ENCODE results near the gene RIF1. TPM values are rescaled to one million over a fixed set of nuclear protein-coding genes. Genes with fewer than 3 reads are reported as not detected.
"Not testable (repeated sequence)": the region's sequence is repeated elsewhere in the genome, so short reads cannot be mapped to it uniquely, and the experiment has no call there.

RIF1 gene
- total RNA-seq, 1 donor: 51.0 TPM

DNA sequence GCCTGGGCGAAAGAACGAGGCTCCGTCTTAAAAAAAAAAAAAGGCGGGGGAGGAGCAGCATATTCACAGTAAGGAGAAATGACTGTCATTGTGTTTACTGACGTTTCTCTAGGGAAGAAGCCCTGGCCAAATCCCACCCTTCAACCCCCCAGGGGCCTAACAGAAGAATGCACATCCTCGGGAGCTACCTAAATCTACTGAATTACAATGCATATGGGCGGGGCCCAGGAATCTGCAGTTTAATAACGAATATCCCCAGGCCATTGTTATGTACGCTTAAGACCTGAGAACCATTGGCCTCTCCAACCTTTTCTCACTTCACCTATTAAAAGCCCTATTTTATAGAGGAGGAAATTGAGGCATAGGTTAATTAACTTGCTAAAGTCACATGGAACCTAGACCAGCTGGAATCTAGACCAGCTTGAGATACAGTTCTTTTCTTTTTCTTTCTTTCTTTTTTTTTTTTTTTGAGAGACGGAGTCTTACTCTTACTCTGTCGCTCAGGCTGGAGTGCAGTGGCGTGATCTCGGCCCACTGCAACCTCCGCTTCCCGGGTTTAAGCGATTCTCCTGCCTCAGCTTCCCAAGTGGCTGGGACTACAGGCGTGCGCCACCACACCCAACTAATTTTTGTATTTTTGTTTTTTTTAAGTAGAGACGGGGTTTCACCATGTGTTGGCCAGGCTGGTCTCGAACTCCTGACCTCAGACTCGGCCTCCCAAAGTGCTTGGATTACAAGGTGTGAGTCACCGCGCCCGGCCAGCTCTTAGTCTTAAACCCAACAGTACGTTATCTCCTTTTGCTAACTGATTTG, 708 bp upstream of the RIF1 start:
- peak overlapping the region; percentile 91 for H3K4me3 ChIP-seq (ENCODE audit: low read depth, low read length)
- TF ChIP-seq, protein P1, sequence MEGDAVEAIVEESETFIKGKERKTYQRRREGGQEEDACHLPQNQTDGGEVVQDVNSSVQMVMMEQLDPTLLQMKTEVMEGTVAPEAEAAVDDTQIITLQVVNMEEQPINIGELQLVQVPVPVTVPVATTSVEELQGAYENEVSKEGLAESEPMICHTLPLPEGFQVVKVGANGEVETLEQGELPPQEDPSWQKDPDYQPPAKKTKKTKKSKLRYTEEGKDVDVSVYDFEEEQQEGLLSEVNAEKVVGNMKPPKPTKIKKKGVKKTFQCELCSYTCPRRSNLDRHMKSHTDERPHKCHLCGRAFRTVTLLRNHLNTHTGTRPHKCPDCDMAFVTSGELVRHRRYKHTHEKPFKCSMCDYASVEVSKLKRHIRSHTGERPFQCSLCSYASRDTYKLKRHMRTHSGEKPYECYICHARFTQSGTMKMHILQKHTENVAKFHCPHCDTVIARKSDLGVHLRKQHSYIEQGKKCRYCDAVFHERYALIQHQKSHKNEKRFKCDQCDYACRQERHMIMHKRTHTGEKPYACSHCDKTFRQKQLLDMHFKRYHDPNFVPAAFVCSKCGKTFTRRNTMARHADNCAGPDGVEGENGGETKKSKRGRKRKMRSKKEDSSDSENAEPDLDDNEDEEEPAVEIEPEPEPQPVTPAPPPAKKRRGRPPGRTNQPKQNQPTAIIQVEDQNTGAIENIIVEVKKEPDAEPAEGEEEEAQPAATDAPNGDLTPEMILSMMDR (IDR thresholded peaks at IDR 0.05; ENCODE audit: insufficient read depth, low read depth, low read length): no peak
- no peak for DNase-seq (ENCODE audit: low read depth)

DNA sequence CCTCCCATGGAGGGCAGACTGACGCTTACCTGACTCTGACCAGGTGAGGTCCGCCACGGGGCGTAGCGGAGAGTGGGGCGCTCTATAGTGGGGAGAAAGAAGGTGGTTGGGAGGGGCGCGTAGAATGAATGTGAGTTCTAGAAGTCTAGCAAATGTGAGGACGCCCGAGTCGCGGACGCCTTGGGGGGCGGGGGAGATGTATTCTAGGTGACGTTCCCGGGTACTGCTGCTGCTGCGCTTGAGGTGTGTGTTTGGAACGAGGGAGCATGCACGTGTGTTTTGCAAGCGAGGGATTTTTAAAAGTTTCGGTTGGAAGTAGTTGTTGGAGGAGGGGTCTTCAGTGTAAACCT, 758 bp downstream of the RIF1 start:
- peak; percentile 16 for DNase-seq (ENCODE audit: low read depth)
- peak overlapping the region; percentile 91 for H3K4me3 ChIP-seq (ENCODE audit: low read depth, low read length)
- TF ChIP-seq, protein P1 (IDR thresholded peaks at IDR 0.05; ENCODE audit: insufficient read depth, low read depth, low read length): no peak

DNA sequence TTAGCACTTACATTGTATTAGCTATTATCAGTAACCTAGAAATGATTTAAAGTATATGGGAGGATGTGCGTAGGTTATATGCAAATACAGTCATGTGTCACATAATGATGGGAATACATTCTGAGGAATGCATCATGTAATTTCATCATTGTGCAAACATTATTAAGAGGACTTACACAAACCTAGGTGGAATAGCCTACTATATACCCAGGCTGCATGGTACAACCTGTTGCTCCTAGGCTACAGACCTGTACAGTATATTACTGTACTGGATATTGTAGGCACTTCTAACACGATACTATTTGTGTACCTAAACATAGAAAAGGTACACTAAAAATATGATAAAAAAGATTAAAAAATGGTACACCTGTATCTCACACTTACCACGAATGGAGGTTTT, 7.9 kb downstream of the RIF1 start:
- TF ChIP-seq, protein P1 (IDR thresholded peaks at IDR 0.05; ENCODE audit: insufficient read depth, low read depth, low read length): no peak
- no peak for DNase-seq (ENCODE audit: low read depth)
- H3K4me3 ChIP-seq (ENCODE audit: low read depth, low read length): no peak overlapping the region

DNA sequence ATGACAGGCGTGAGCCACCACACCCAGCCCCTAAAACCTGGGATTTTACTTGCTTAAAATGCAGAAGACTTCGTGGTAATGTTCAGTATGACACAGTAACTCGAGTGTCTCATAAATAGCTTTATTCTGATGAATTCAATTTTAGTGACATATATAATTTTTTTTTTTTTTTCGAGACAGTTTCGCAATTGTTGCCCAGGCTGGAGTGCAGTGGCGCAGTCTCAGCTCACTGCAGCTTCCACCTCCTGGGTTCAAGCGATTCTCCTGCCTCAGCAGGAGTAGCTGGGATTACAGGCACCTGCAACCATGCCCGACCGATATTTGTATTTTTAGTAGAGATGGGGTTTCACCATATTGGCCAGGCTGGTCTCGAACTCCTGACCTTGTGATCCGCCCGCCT, 12.0 kb downstream of the RIF1 start:
- H3K4me3 ChIP-seq (ENCODE audit: low read depth, low read length); DNase-seq (ENCODE audit: low read depth): not testable (repeated sequence)

DNA sequence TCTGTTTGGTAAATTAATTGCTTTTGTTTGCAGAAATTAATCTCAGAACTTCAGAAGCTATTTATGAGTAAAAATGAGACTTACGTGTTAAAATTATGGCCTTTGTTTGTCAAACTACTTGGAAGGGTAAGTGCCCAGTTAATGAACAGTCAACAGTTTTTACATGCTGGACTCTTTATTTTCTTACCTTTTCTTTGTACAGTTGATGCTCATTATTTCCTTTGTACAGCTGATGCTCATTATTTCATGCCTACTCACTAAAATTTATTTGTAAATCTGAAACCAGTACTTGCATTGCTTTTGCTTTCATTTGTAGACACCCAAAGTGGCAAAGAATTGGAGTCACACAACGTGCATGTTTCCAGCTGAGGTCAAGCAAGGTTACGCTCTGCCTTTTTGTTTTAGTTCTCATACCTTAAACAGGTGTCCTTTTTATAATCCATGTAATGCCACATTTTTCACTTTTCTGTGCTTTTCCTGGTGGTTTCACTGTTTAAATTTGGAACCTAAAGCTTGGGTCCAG, 13.3 kb downstream of the RIF1 start:
- DNase-seq (ENCODE audit: low read depth): no peak
- TF ChIP-seq, protein P1 (IDR thresholded peaks at IDR 0.05; ENCODE audit: insufficient read depth, low read depth, low read length): no peak

DNA sequence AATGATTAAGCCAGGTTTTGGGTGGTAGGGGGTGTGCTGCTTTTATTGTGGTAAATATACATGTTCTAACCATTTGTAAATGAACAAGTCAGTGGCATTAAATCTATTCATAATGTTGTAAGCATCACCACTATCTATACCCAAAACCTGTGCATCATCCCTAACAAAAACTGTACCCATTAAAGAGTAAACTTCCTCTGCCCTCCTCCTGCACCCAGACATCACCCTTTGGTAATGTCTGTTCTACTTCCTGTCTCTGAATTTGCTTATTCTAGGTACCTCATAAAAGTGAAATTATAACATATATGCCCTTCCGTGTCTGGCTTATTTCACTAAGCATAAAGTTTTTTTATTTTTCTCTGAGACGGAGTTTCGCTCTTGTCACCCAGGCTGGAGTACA, 14.1 kb downstream of the RIF1 start:
- TF ChIP-seq, protein P1 (IDR thresholded peaks at IDR 0.05; ENCODE audit: insufficient read depth, low read depth, low read length): no peak
- no peak overlapping the region for H3K4me3 ChIP-seq (ENCODE audit: low read depth, low read length)
- DNase-seq (ENCODE audit: low read depth): peak; percentile 54

More for the DNA sequence above, 13.3 kb downstream of the RIF1 start:
- H3K4me3 ChIP-seq (ENCODE audit: low read depth, low read length): no peak overlapping the region

DNA sequence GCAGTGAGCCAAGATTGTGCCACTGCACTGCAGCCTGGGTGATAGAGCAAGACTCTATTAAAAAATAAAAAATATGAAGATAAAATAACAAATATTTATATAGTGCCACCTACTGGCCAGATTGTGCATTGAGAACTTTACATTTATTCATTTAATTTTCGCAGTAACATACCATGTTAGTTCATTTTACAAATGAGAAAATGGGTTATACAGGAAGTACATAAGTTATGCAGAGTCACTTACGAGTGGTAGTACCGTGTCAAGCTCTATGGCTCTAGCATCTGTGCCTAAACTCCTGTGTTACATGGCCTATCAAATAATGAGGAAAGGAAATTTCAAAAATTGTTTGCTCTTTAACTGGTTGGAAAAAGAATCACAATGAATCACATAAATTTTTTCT, 27.9 kb downstream of the RIF1 start:
- peak; percentile 44 for DNase-seq (ENCODE audit: low read depth)
- no peak overlapping the region for H3K4me3 ChIP-seq (ENCODE audit: low read depth, low read length)

More for the DNA sequence above, 27.9 kb downstream of the RIF1 start:
- TF ChIP-seq, protein P1 (IDR thresholded peaks at IDR 0.05; ENCODE audit: insufficient read depth, low read depth, low read length): peak; percentile 45
